PC-9 (cell line): Measurements from ENCODE around the gene PTPRD. TPM values are rescaled to one million over a fixed set of nuclear protein-coding genes. Genes with fewer than 3 reads are reported as not detected.

ENCODE experiments used
- BruUV-seq: library from RNA; stranded (reverse); fragments of 400-500 nt; replicated peaks from 2 replicates; lab custom pipeline; 2021; lab: Mats Ljungman, UMichigan
- CTCF ChIA-PET: fragments of 300-600 bp; sonication (Branson Sonifier 250); formaldehyde crosslinking; loops from one replicate; lab custom pipeline; 2022; ENCODE audit warnings: antibody characterized with exemption; lab: Charles Lee
- POLR2A ChIA-PET: fragments of 300-600 bp; sonication (Branson Sonifier 250); formaldehyde crosslinking; loops from one replicate; lab custom pipeline; 2022; ENCODE audit warnings: antibody characterized with exemption; ENCODE audit not compliant: unreplicated experiment; lab: Charles Lee
- DNase-seq, 2 experiments: peaks; one replicate each; pipeline versions ENCODE4 v3.0.0 to v3.0.0-alpha.2; 2015 to 2022; ENCODE audit warnings: mixed read lengths in 1 of 2
- H2AFZ ChIP-seq: fragments of 200-600 bp; sonication (generic); 2 replicates; pipeline ENCODE4 v1.8.1; 2017; ENCODE audit warnings: antibody characterized with exemption
- H3F3A ChIP-seq: fragments of 200-600 bp; sonication (generic); 2 replicates; pipeline ENCODE4 v1.8.1; 2017; ENCODE audit warnings: antibody characterized with exemption, mild to moderate bottlenecking, low read depth; ENCODE audit not compliant: insufficient read depth
- H3K27ac ChIP-seq: fragments of 200-600 bp; sonication (generic); 2 replicates; pipeline ENCODE4 v1.6.1; 2016; ENCODE audit warnings: mixed run types
- H3K27me3 ChIP-seq: fragments of 200-600 bp; sonication (generic); 2 replicates; pipeline ENCODE4 v1.6.1; 2016; ENCODE audit warnings: low read depth, mixed run types; ENCODE audit not compliant: insufficient read depth
- H3K36me3 ChIP-seq: fragments of 200-600 bp; sonication (generic); 2 replicates; pipeline ENCODE4 v1.6.1; 2016; ENCODE audit warnings: low read depth, mixed run types
- H3K4me1 ChIP-seq: fragments of 200-600 bp; sonication (generic); replicated peaks from 2 replicates; pipeline ENCODE4 v1.6.1; 2016; ENCODE audit warnings: mixed run types; ENCODE audit not compliant: insufficient read depth
- H3K4me2 ChIP-seq: fragments of 200-600 bp; sonication (generic); 2 replicates; pipeline ENCODE4 v1.6.1; 2017; ENCODE audit warnings: mixed run types
- H3K4me3 ChIP-seq: fragments of 200-600 bp; sonication (generic); 2 replicates; pipeline ENCODE4 v1.6.1; 2016; ENCODE audit warnings: mixed run types
- H3K79me2 ChIP-seq: fragments of 200-600 bp; sonication (generic); 2 replicates; pipeline ENCODE4 v1.6.1; 2017; ENCODE audit warnings: low read depth, mixed run types
- H3K9me2 ChIP-seq: fragments of 200-600 bp; sonication (generic); 2 replicates; pipeline ENCODE4 v1.8.1; 2017; ENCODE audit warnings: mild to moderate bottlenecking; ENCODE audit not compliant: insufficient read depth
- H3K9me3 ChIP-seq: fragments of 200-600 bp; sonication (generic); 2 replicates; pipeline ENCODE4 v1.8.1; 2016; ENCODE audit warnings: low read depth; ENCODE audit not compliant: insufficient read depth
- H4K20me1 ChIP-seq: fragments of 200-600 bp; sonication (generic); 2 replicates; pipeline ENCODE4 v1.8.1; 2017; ENCODE audit not compliant: insufficient read depth
- CTCF ChIP-seq: fragments of 200-600 bp; sonication (generic); conservative IDR thresholded peaks from 2 replicates; pipeline ENCODE4 v1.6.1; 2017; ENCODE audit warnings: mixed run types, antibody characterized with exemption, mild to moderate bottlenecking, moderate library complexity
- EZH2 ChIP-seq: fragments of 200-600 bp; sonication (generic); IDR thresholded peaks from 2 replicates; pipeline ENCODE4 v1.8.0; 2017; ENCODE audit warnings: antibody characterized with exemption, low read depth
- intact Hi-C: fragments of 100-400 bp; cut with micrococcal nuclease; formaldehyde crosslinking; loops from one replicate; pipeline ENCODE4 v1.10.0; 2022; ENCODE audit not compliant: unreplicated experiment
- total RNA-seq: library from RNA; stranded (reverse); gene quantifications from 2 replicates; pipeline ENCODE4 v1.2.3, GENCODE V29; 2021

The PTPRD gene
- total RNA-seq, 1 experiment from 2014 or later: not detected

GRCh38 chr9:10032166-10032565 lies 580.6 kb downstream of the PTPRD start:
- Histone ChIP-seq H3K27ac (no peak overlapping the region), H4K20me1 (no peaks in the 10 kb centered on the region), H3K27me3 (no peaks in the 10 kb centered on the region), H3K4me3 (no peak overlapping the region), H3K4me2 (no peak overlapping the region), H3K79me2 (no peaks in the 10 kb centered on the region), H3K9me2 (no peaks in the 10 kb centered on the region), H3K4me1 (no peaks in the 10 kb centered on the region), H3F3A (no peaks in the 10 kb centered on the region), H3K9me3 (no peaks in the 10 kb centered on the region), H3K36me3 (no peaks in the 10 kb centered on the region), H2AFZ (no peak overlapping the region)
- intact Hi-C loops: no loop called here
- no TSS peak for BruUV-seq
- CTCF ChIA-PET: no interaction called here
- TF ChIP-seq EZH2 (no peak), CTCF (no peak)
- POLR2A ChIA-PET: no interaction called here
- DNase-seq: no peak

- Histone ChIP-seq H3K4me3 (no peak overlapping the region), H3K27me3 (no peaks in the 10 kb centered on the region), H3K27ac (no peak overlapping the region), H3F3A (no peaks in the 10 kb centered on the region), H3K4me1 (no peaks in the 10 kb centered on the region), H3K4me2 (no peak overlapping the region), H3K36me3 (no peaks in the 10 kb centered on the region), H2AFZ (no peak overlapping the region), H3K79me2 (no peaks in the 10 kb centered on the region), H3K9me2 (no peaks in the 10 kb centered on the region), H4K20me1 (no peaks in the 10 kb centered on the region), H3K9me3 (no peaks in the 10 kb centered on the region)
- ChIA-PET CTCF (no interaction called here), POLR2A (no interaction called here)
- BruUV-seq: no TSS peak
- intact Hi-C loops: no loop called here
- no peak for TF ChIP-seq CTCF
- TF ChIP-seq EZH2: no peak
- DNase-seq: no peak
Measured at GRCh38 chr9:10026443-10026984, 586.3 kb downstream of the PTPRD start.

- intact Hi-C loops: no loop called here
Measured at GRCh38 chr9:10015755-10016154, 597.0 kb downstream of the PTPRD start.

More at GRCh38 chr9:10015755-10016154, 597.0 kb downstream of the PTPRD start:
- no peaks in the 10 kb centered on the region for H3K4me1 ChIP-seq
- H3K27me3 ChIP-seq: no peaks in the 10 kb centered on the region
- H4K20me1 ChIP-seq: no peaks in the 10 kb centered on the region
- H3K36me3 ChIP-seq: no peaks in the 10 kb centered on the region
- no peak overlapping the region for H3K4me3 ChIP-seq
- H2AFZ ChIP-seq: no peak overlapping the region
- no TSS peak for BruUV-seq
- TF ChIP-seq CTCF (no peak), EZH2 (no peak)
- no peaks in the 10 kb centered on the region for H3K9me2 ChIP-seq
- H3K27ac ChIP-seq: no peak overlapping the region
- no peaks in the 10 kb centered on the region for H3F3A ChIP-seq
- no peaks in the 10 kb centered on the region for H3K9me3 ChIP-seq
- CTCF ChIA-PET: no interaction called here
- H3K4me2 ChIP-seq: no peak overlapping the region
- DNase-seq: no peak
- POLR2A ChIA-PET: no interaction called here
- no peaks in the 10 kb centered on the region for H3K79me2 ChIP-seq
